K562 (cell line): ENCODE measurements around the gene KATNB1. TPM values are rescaled to one million over a fixed set of nuclear protein-coding genes. Genes with fewer than 3 reads are reported as not detected.
A peak's percentile ranks its signal among the peaks of the same experiment; 100 is the strongest.

Source experiments
- ATAC-seq: fragments of 200-7000 bp; cut with Tn5 transposase; 3 replicates; pipeline ENCODE4 v1.9.1; 2020; ENCODE audit warnings: moderate library complexity
- BruUV-seq: library from RNA; stranded (reverse); fragments of 400-500 nt; replicated peaks from 2 replicates; lab custom pipeline; 2021; lab: Mats Ljungman, UMichigan
- CTCF ChIA-PET: fragments of 300-600 bp; formaldehyde crosslinking; extraction: SDS; loops from one replicate; lab custom pipeline; 2021; ENCODE audit warnings: low intra/inter-chr PET ratio; lab: Yijun Ruan, JAX
- POLR2A ChIA-PET: fragments of 300-600, 350-650 bp; sonication (Branson Sonifier 250); formaldehyde crosslinking; extraction: SDS; loops from one replicate; lab custom pipeline; 2021; ENCODE audit warnings: antibody characterized with exemption, inconsistent platforms; lab: Yijun Ruan, JAX
- DNase-seq, 4 experiments: peaks; one replicate each; pipeline versions ENCODE4 v3.0.0 to v3.0.0-alpha.2; 2011 to 2018; ENCODE audit warnings: low spot score in 3 of 4, mixed read lengths in 3 of 4; ENCODE audit errors: extremely low read depth in 1 of 4
- FAIRE-seq: peaks from 2 replicates; lab custom pipeline; 2011; peaks lifted over from hg19 to GRCh38; lab: Jason Lieb, UNC
- H2AFZ ChIP-seq: 2 replicates; pipeline ENCODE4 v1.6.0; 2011; ENCODE audit warnings: low read depth, low read length, control low read depth, inconsistent platforms
- H3K27ac ChIP-seq: fragments of 200-600 bp; 3 replicates; pipeline ENCODE4 v1.8.0; 2011; ENCODE audit warnings: low read depth, mild to moderate bottlenecking, control low read depth, inconsistent platforms, low read length, moderate library complexity, mixed read lengths; ENCODE audit errors: extremely low read depth
- H3K27me3 ChIP-seq, 2 experiments: fragments of 300-600 bp in 1 of 2; 2 replicates in 1 of 2; 3 replicates in 1 of 2; pipeline versions ENCODE4 v1.6.0 to v1.8.0; 2011; ENCODE audit warnings: inconsistent platforms in 2 of 2, low read length in 2 of 2, mild to moderate bottlenecking in 1 of 2, mixed read lengths in 1 of 2, moderate library complexity in 1 of 2; ENCODE audit not compliant: control insufficient read depth in 2 of 2, insufficient read depth in 2 of 2
- H3K36me3 ChIP-seq: fragments of 300-600 bp; 3 replicates; pipeline ENCODE4 v1.8.0; 2011; ENCODE audit warnings: mild to moderate bottlenecking, low read length, inconsistent platforms; ENCODE audit not compliant: control insufficient read depth, insufficient read depth
- H3K4me1 ChIP-seq, 2 experiments: fragments of 200-600 bp in 1 of 2; replicated peaks in 1 of 2; 2 replicates in 1 of 2; 3 replicates in 1 of 2; pipeline versions ENCODE4 v1.5.1 to v1.8.0; 2011; ENCODE audit warnings: inconsistent platforms in 2 of 2, low read length in 2 of 2, mild to moderate bottlenecking in 1 of 2, mixed read lengths in 1 of 2, moderate library complexity in 1 of 2; ENCODE audit not compliant: control insufficient read depth in 2 of 2, insufficient read depth in 2 of 2
- H3K4me2 ChIP-seq: 2 replicates; pipeline ENCODE4 v1.6.1; 2011; ENCODE audit warnings: low read length, control low read depth, inconsistent platforms, mixed read lengths; ENCODE audit not compliant: insufficient read depth
- H3K4me3 ChIP-seq: fragments of 200-600 bp; sonication (generic), shearing (Covaris generic); 2 replicates; pipeline ENCODE4 v1.5.1; 2016; ENCODE audit warnings: control low read depth, inconsistent platforms
- H3K79me2 ChIP-seq: fragments of 200-600 bp; 3 replicates; pipeline ENCODE4 v1.8.0; 2011; ENCODE audit warnings: low read length, inconsistent platforms; ENCODE audit not compliant: control insufficient read depth, insufficient read depth
- H3K9ac ChIP-seq, 2 experiments: 2 replicates each; pipeline versions ENCODE4 v1.6.0 to v1.6.1; 2011; ENCODE audit warnings: low read depth in 2 of 2, low read length in 2 of 2, control low read depth in 1 of 2, inconsistent platforms in 1 of 2, mild to moderate bottlenecking in 1 of 2, mixed read lengths in 1 of 2; ENCODE audit not compliant: insufficient read depth in 1 of 2
- H3K9me1 ChIP-seq: one replicate; pipeline ENCODE4 v1.6.0; 2011; ENCODE audit warnings: inconsistent platforms, mild to moderate bottlenecking, low read length, moderate library complexity; ENCODE audit not compliant: control insufficient read depth, insufficient read depth
- H3K9me3 ChIP-seq: replicated peaks from 2 replicates; pipeline ENCODE4 v1.5.1; 2011; ENCODE audit warnings: low read depth, low read length, inconsistent platforms; ENCODE audit not compliant: control insufficient read depth, insufficient read depth
- H4K20me1 ChIP-seq: replicated peaks from 2 replicates; pipeline ENCODE4 v1.6.1; 2011; ENCODE audit warnings: low read length, inconsistent platforms, mixed read lengths; ENCODE audit not compliant: control insufficient read depth, insufficient read depth
- DLX4 ChIP-seq: fragments of 250-450 bp; sonication (Bioruptor Pico); IDR thresholded peaks from 2 replicates; pipeline ENCODE4 v1.6.1; 2021; ENCODE audit warnings: mild to moderate bottlenecking
- HBP1 ChIP-seq: fragments of 450-650 bp; formaldehyde crosslinking; IDR thresholded peaks from 2 replicates; pipeline ENCODE4 v1.4.0; 2022; ENCODE audit warnings: missing genetic modification characterization
- POLR2G ChIP-seq: fragments of 200-400 bp; formaldehyde crosslinking; IDR thresholded peaks from 2 replicates; pipeline ENCODE4 v1.6.1; 2017; ENCODE audit warnings: low read depth, mild to moderate bottlenecking, antibody characterized with exemption, low read length, moderate library complexity
- PYGO2 ChIP-seq: fragments of 450-650 bp; IDR thresholded peaks from 2 replicates; pipeline ENCODE4 v1.6.1; 2016; ENCODE audit warnings: mild to moderate bottlenecking, missing genetic modification characterization, moderate library complexity, missing compliant biosample characterization
- SIN3B ChIP-seq: fragments of 450-650 bp; IDR thresholded peaks from 2 replicates; pipeline ENCODE4 v1.6.1; 2017; ENCODE audit warnings: low read depth, mild to moderate bottlenecking, moderate library complexity
- STAT6 ChIP-seq: sonication (generic); formaldehyde crosslinking; IDR thresholded peaks from 2 replicates; pipeline ENCODE4 v1.8.1; 2023; ENCODE audit warnings: mild to moderate bottlenecking, missing genetic modification reagents
- ZNF592 ChIP-seq: fragments of 450-650 bp; IDR thresholded peaks from 2 replicates; pipeline ENCODE4 v1.6.1; 2017; ENCODE audit warnings: antibody characterized with exemption, mild to moderate bottlenecking
- WGBS: fragments of 100-300 bp; shearing (Covaris generic); methylation state at CpG from one replicate; pipeline ENCODE4 v1.1.6; 2016; ENCODE audit warnings: low coverage, mixed read lengths; ENCODE audit not compliant: insufficient coverage; ENCODE audit errors: missing lambda C conversion rate; 5-methylcytosine and 5-hydroxymethylcytosine counted together
- in situ Hi-C: fragments of 300-500 bp; cut with MboI; formaldehyde crosslinking; loops from 4 replicates; pipeline ENCODE4 v1.15.0; 2018; ENCODE audit warnings: inconsistent platforms, mixed read lengths
- intact Hi-C: fragments of 100-400 bp; cut with micrococcal nuclease; formaldehyde crosslinking; loops from 2 replicates; pipeline ENCODE4 v1.14.2; 2022
- polyA plus RNA-seq, 8 experiments: library from polyadenylated mRNA; depleted of rRNA in 4 of 8; stranded (reverse) in 5 of 8; unstranded in 3 of 8; fragments of >200 nt; fragmentation: Nextera tagmentation in 2 of 8; fragmentation: Illumina TruSeq in 1 of 8; extraction: Ambion mirVana in 2 of 8; extraction: Trizol in 1 of 8; gene quantifications; 2 replicates each; pipeline versions ENCODE4 v1.2.1 to v1.2.3, GENCODE V29; 2011 to 2014; ENCODE audit warnings: inconsistent platforms in 1 of 8, missing spikeins in 1 of 8
- total RNA-seq, 7 experiments: library from RNA; depleted of rRNA in 6 of 7; stranded (reverse); fragments of >200 nt in 6 of 7; fragmentation: Illumina TruSeq in 2 of 7; extraction: Trizol in 2 of 7; gene quantifications; 2 replicates each; pipeline versions ENCODE4 v1.2.1 to v1.2.3, GENCODE V29; 2011 to 2021; ENCODE audit warnings: low replicate concordance in 1 of 7

KATNB1 gene
- total and polyA plus RNA-seq, 9 of the 15 experiments (the other 6 are each of a cell fraction or from before 2014, with no cell fraction given) = 1.2 to 52.6 (median 21.9) TPM

- TF ChIP-seq HBP1 (CRISPR knock-in tag) = no peak
Observed at GRCh38 chr16:57761957-57762356, 26.4 kb downstream of the KATNB1 start (continued).

GRCh38 chr16:57762365-57763040 lies 26.9 kb downstream of the KATNB1 start:
- H3K36me3 ChIP-seq = peaks cover 90% of the 10 kb centered on the region
- ATAC-seq (no peak), DNase-seq (no peak), FAIRE-seq (no peak)
- no peak overlapping the region for H2AFZ ChIP-seq
- peaks cover under 1% of the 10 kb centered on the region; the same call in 1 of the 2 replicates for H4K20me1 ChIP-seq
- CTCF ChIA-PET = no interaction called here
- H3K9me1 ChIP-seq = no peaks in the 10 kb centered on the region
- no peaks in the 10 kb centered on the region for H3K79me2 ChIP-seq
- H3K4me1 ChIP-seq = peaks cover 4 to 52% of the 10 kb centered on the region in 2 experiments; a peak in 3 of 5 replicates
- intact Hi-C loops = no loop called here
- TF ChIP-seq POLR2G (peak; percentile 52), SIN3B (no peak), DLX4 (CRISPR knock-in tag) (no peak), STAT6 (CRISPR knock-in tag) (no peak), PYGO2 (no peak), ZNF592 (no peak)
- TF ChIP-seq, all 486 proteins: peak for 1
- Histone ChIP-seq H3K4me2 (no peak overlapping the region), H3K4me3 (no peak overlapping the region), H3K9ac (no peak overlapping the region), H3K27me3 (no peaks in the 10 kb centered on the region), H3K9me3 (no peaks in the 10 kb centered on the region), H3K27ac (no peak overlapping the region)
- in situ Hi-C loops = no loop called here
- WGBS = 81% methylated on average over 11 of the region's 15 CpGs
- POLR2A ChIA-PET = interaction anchor here (0.6 kb wide), 2 partner anchors 101 to 570 kb away, joined by 3 to 4 read pairs; no protein-coding TSS in a partner anchor
- no TSS peak for BruUV-seq
